Activated CD8-positive, alpha-beta memory T cell treated with anti-CD3 and anti-CD28 coated beads for 4 hours (primary cell): Measurements from ENCODE around the gene ACOX3.
"Not testable (repeated sequence)": the region's sequence is repeated elsewhere in the genome, so short reads cannot be mapped to it uniquely, and the experiment has no call there.

ENCODE experiments used
- DNase-seq, 2 donors: peaks; one replicate each; pipeline ENCODE4 v3.0.0-alpha.2; 2020; ENCODE audit warnings: low read depth in 2 of 2

The ACOX3 gene

GRCh38 chr4:8352368-8353157 is 88.0 kb downstream of the ACOX3 start:
- DNase-seq = no peak

GRCh38 chr4:8351931-8352367 is 88.6 kb downstream of the ACOX3 start:
- DNase-seq = no peak

GRCh38 chr4:8350841-8351461 is 89.6 kb downstream of the ACOX3 start:
- no peak for DNase-seq

- no peak for DNase-seq
Observed at GRCh38 chr4:8350352-8350751, 90.2 kb downstream of the ACOX3 start.

GRCh38 chr4:8349664-8350236 is 90.8 kb downstream of the ACOX3 start:
- no peak for DNase-seq

- not testable (repeated sequence) for DNase-seq
Observed at GRCh38 chr4:8349236-8349635, 91.3 kb downstream of the ACOX3 start.

- no peak for DNase-seq
Observed at GRCh38 chr4:8348071-8348470, 92.5 kb downstream of the ACOX3 start.

- DNase-seq = no peak
Observed at GRCh38 chr4:8347660-8348059, 92.9 kb downstream of the ACOX3 start.

- no peak for DNase-seq
Observed at GRCh38 chr4:8346838-8347605, 93.5 kb downstream of the ACOX3 start.

- no peak for DNase-seq
Observed at GRCh38 chr4:8345946-8346814, 94.3 kb downstream of the ACOX3 start.

- no peak for DNase-seq
Observed at GRCh38 chr4:8345053-8345945, 95.2 kb downstream of the ACOX3 start.

- DNase-seq = no peak
Observed at GRCh38 chr4:8344377-8344776, 96.1 kb downstream of the ACOX3 start.

GRCh38 chr4:8343967-8344331 is 96.6 kb downstream of the ACOX3 start:
- DNase-seq = no peak

GRCh38 chr4:8343262-8343966 is 97.1 kb downstream of the ACOX3 start:
- DNase-seq = no peak

- no peak for DNase-seq
Observed at GRCh38 chr4:8342651-8343261, 97.8 kb downstream of the ACOX3 start.

GRCh38 chr4:8341691-8342090 is 98.8 kb downstream of the ACOX3 start:
- no peak for DNase-seq

- not testable (repeated sequence) for DNase-seq
Observed at GRCh38 chr4:8341281-8341680, 99.2 kb downstream of the ACOX3 start.

- no peak for DNase-seq
Observed at GRCh38 chr4:8340781-8341241, 99.7 kb downstream of the ACOX3 start.

- no peak for DNase-seq
Observed at GRCh38 chr4:8338351-8338961, 102.1 kb downstream of the ACOX3 start.
